Cerebellar nuclear complex (tissue), 1 donor: ENCODE results near the gene CUEDC1.

Experiments
- DNase-seq, 2 experiments: peaks; one replicate each; lab custom pipeline; 2025; lab: John Stamatoyannopoulos, UW

The CUEDC1 gene

GRCh38 chr17:57894848-57895247 lies 60.4 kb downstream of the CUEDC1 start:
- no peak for DNase-seq

GRCh38 chr17:57892820-57893595 lies 62.2 kb downstream of the CUEDC1 start:
- DNase-seq, result peak; percentile 26 to 33

GRCh38 chr17:57892146-57892819 lies 62.9 kb downstream of the CUEDC1 start:
- peak in 1 of 2 experiments; percentile 39 for DNase-seq

GRCh38 chr17:57890857-57891232 lies 64.4 kb downstream of the CUEDC1 start:
- DNase-seq, result no peak

- DNase-seq, result no peak
These were observed 65.0 kb downstream of the CUEDC1 start for GRCh38 chr17:57889892-57890856.

GRCh38 chr17:57889252-57889651 lies 66.0 kb downstream of the CUEDC1 start:
- DNase-seq, result no peak

- no peak for DNase-seq
These were observed 66.6 kb downstream of the CUEDC1 start for GRCh38 chr17:57888311-57889216.

GRCh38 chr17:57887161-57887560 lies 68.1 kb downstream of the CUEDC1 start:
- no peak for DNase-seq

GRCh38 chr17:57886020-57886419 lies 69.2 kb downstream of the CUEDC1 start:
- no peak for DNase-seq

- DNase-seq, result no peak
These were observed 69.9 kb downstream of the CUEDC1 start for GRCh38 chr17:57885148-57885915.

GRCh38 chr17:57881783-57882351 lies 73.3 kb downstream of the CUEDC1 start:
- DNase-seq, result no peak

- no peak for DNase-seq
These were observed 74.1 kb downstream of the CUEDC1 start for GRCh38 chr17:57881143-57881542.

GRCh38 chr17:57880086-57880456 lies 75.1 kb downstream of the CUEDC1 start:
- DNase-seq, result no peak

GRCh38 chr17:57879437-57880085 lies 75.7 kb downstream of the CUEDC1 start:
- DNase-seq, result no peak

GRCh38 chr17:57877803-57878377 lies 77.3 kb downstream of the CUEDC1 start:
- no peak for DNase-seq

- no peak for DNase-seq
These were observed 78.4 kb downstream of the CUEDC1 start for GRCh38 chr17:57876866-57877237.

- DNase-seq, result no peak
These were observed 79.0 kb downstream of the CUEDC1 start for GRCh38 chr17:57876023-57876865.

GRCh38 chr17:57875290-57876022 lies 79.8 kb downstream of the CUEDC1 start:
- DNase-seq, result no peak
